ENCODE data around the gene ILKAP.

The ILKAP gene

DNA sequence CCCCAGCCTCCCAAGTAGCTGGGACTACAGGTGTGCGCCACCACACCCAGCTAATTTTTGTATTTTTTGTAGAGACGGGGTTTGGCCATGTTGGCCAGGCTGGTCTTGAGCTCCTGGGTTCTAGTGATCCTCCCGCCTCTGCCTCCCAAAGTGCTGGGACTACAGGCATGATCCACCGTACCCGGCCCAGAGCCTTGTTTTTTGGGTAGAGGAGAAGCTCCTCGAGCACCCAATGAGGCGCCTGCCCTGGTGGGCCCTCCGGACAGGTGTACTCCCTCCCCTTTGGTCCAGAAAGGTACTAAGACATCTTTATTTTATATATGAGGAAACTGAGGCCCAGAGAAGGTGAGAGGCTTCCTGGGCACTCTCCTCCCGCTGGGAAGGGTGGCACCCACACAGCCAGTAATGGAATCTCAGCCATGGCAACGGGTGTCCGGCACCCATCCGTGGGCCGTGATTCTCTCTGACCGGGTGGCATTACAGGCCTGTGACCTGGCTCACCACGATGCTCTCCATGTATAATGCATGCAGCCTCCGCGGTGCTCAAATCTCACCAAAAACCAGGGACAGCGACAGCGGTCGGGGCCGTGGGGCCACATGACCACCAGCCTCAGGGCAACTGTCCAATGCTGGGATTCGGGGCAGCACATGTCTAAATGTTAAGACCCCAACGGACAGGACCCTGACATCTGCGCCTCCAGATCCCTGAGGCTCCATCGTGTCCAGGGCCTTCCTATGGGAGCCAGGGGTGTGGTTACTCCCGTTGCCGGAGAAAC is 81.8 kb downstream of the ILKAP start:
- DNase-seq, result no peak

DNA sequence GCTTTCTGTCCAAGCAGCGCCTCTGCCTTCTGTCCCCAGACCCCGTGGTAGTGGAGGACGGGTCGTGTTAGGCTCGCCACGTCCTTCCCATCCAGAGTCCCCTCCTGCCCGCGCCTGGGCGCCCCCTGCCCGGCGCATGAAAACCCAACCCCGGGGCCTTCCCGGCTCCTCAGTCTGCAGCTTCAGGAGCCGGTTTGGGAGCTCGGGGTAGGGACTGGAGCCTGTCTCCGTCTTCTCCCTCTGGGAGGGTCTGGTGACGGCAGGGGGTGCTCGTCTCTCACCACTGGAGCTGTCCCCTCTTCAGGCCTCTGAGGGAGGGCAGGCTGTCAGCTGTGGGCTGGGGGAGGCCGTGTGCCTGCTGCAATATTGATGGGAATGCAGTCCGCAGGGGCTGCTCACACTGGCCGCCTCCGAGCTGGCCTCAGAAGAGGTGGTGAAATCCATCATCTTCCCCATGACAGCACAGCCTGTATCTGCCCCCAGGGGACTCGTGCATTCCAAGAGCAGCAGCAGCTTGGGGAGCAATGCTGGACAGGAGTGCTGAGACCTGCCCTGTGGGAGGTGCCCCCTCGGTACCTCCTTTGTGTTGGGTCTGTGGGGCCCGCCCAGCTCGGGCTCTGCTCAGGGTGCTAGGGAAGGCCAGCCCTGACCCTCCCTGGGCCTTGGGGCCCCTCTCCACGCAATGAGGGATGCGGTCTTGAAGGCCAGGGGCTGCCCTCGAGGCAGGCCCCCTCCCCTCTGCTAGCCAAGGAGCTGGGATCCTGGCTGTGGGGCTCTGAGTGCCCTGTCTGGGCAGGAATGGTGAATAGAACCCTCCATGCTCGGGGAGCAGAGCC is 82.8 kb downstream of the ILKAP start:
- no peak for DNase-seq

All from NCI-H226 (cell line).